GM18499 (cell line): ENCODE results near the gene OTULIN.

ENCODE experiments used
- ATAC-seq: cut with Tn5 transposase; IDR thresholded peaks from one replicate; pipeline ENCODE4 v1.9.1; 2021; ENCODE audit warnings: moderate number of reproducible peaks; ENCODE audit not compliant: insufficient read depth, unreplicated experiment

Gene OTULIN

DNA sequence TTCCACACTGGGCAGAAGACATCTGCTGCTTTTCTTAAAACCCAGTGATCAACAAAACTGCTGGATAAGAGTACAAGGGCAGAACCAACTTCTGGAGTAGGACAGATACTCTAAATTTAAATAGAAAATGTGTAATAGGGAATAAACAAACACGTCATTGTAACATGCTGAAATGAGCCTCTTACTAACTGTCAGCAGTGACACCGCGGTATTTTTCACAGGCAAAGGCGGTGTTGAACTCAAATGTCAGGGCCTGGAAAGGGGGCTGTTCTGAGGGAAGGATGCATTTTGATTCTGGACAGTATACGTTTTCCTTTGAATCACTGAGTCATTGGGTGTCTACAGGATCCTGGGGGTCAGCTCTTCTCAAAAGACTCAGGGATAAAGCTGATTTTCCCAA lies 73.5 kb downstream of the OTULIN start:
- no peak for ATAC-seq

- ATAC-seq, result no peak
Observed at GRCh38 chr5:14739538-14739937, 75.0 kb downstream of the OTULIN start.

- ATAC-seq, result no peak
Observed at GRCh38 chr5:14739981-14740380, 75.5 kb downstream of the OTULIN start.

- no peak for ATAC-seq
Observed at GRCh38 chr5:14741131-14741530, 76.6 kb downstream of the OTULIN start.

DNA sequence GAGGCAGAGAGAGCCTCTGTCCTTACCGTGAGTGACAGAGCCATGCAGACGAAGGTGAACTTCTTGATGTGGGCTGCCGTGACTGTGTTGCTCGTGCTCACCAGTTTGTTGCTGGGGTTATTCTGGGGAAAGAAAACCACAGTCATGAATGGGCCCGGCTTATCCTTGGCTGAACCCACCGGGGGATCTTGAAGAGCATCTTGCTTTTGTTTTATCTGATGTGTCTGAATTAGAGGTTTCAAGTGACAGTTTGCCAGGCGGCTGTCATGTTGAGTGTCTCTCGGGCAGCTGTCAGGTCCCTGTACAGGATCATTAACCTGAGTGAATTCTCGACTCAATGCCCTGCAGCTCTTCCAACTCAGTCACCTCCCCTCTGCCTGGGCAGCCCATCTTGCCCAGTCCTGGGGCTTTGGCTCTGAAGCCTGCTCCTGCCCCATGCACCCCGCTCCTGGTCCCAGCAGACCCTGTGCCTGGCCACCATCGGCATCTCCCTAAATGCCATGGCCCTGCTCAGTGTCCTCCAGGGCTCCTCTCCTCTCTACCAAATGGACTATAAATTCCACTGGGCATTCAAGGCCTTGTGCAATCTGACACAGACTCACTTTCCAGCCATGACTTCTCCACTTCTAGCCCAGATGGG lies 77.4 kb downstream of the OTULIN start:
- no peak for ATAC-seq

- no peak for ATAC-seq
Observed at GRCh38 chr5:14742498-14742897, 78.0 kb downstream of the OTULIN start.

- ATAC-seq, result no peak
Observed at GRCh38 chr5:14743601-14744295, 79.2 kb downstream of the OTULIN start.

- peak; percentile 53 for ATAC-seq
Observed at GRCh38 chr5:14744296-14745187, 80.0 kb downstream of the OTULIN start.

- ATAC-seq, result peak; percentile 13
Observed at GRCh38 chr5:14745188-14745563, 80.7 kb downstream of the OTULIN start.

- no peak for ATAC-seq
Observed at GRCh38 chr5:14745753-14746152, 81.2 kb downstream of the OTULIN start.

DNA sequence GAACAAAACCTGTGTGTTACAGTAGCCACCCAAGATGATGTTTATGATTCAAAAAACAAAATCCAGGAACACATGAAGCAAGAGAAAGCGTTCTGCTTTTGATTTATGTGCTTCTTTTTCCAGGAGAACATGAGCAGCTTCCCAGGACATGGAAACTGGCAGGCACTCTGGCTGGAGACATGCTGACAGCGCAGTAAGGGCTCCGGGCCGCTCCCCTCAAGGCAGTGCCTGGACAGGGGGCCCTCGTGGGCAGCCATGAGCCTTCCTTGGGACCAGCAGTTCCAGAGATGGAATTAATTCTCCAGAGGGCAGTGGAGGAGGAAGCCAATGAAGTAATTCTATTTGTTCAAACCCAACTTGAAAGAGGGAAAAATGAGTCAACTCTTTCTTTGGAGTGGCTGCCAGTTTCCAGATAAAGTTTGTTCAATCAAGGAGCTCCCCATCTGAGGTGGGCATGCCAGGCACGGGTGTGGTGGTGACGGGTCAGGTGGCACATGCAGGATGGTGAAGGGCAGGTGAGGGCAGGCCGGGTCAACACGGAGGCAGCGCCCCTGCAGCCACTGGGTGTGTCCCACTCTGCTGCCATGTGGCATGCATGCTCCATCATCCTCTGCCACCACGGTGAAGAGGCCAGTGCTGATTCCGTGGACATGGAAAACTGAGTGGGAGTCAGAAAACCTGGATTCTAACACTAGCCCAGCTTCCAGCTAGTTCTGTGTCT lies 83.8 kb downstream of the OTULIN start:
- no peak for ATAC-seq
